K562 (cell line): ENCODE measurements around the gene ZNF385C. TPM values are rescaled to one million over a fixed set of nuclear protein-coding genes. Genes with fewer than 3 reads are reported as not detected.

ENCODE experiments used
- CHD1 ChIP-seq: fragments of 200-600 bp; sonication (generic); IDR thresholded peaks from one replicate; pipeline ENCODE4 v1.6.1; 2012; ENCODE audit warnings: mild to moderate bottlenecking, moderate library complexity, low read length, inconsistent platforms
- HBP1 ChIP-seq: fragments of 450-650 bp; formaldehyde crosslinking; IDR thresholded peaks from 2 replicates; pipeline ENCODE4 v1.4.0; 2022; ENCODE audit warnings: missing genetic modification characterization
- HES1 ChIP-seq: fragments of 450-650 bp; IDR thresholded peaks from 2 replicates; pipeline ENCODE4 v1.6.1; 2016; ENCODE audit warnings: low read depth, mild to moderate bottlenecking, moderate library complexity
- HLTF ChIP-seq: fragments of 450-650 bp; IDR thresholded peaks from 2 replicates; pipeline ENCODE4 v1.6.1; 2016
- HOMEZ ChIP-seq: fragments of 250-450 bp; sonication (Bioruptor Pico); IDR thresholded peaks from 2 replicates; pipeline ENCODE4 v1.4.0; 2020; ENCODE audit warnings: mild to moderate bottlenecking, moderate library complexity
- MAZ ChIP-seq, 2 experiments: fragments of 450-650 bp in 1 of 2; sonication (generic) in 1 of 2; formaldehyde crosslinking; IDR thresholded peaks in 1 of 2; conservative IDR thresholded peaks in 1 of 2; 2 replicates each; pipeline versions ENCODE4 v1.4.0 to v1.5.0; 2020; ENCODE audit warnings: mild to moderate bottlenecking in 1 of 2, missing genetic modification reagents in 1 of 2
- MXI1 ChIP-seq: IDR thresholded peaks from 2 replicates; pipeline ENCODE4 v1.6.1; 2011; ENCODE audit warnings: low read depth, mild to moderate bottlenecking, improper control_type of control experiment, low read length
- NFYB ChIP-seq: IDR thresholded peaks from 2 replicates; pipeline ENCODE4 v1.6.1; 2011; ENCODE audit warnings: mild to moderate bottlenecking, moderate library complexity; ENCODE audit not compliant: insufficient read length; ENCODE audit errors: extremely low read depth
- PHB2 ChIP-seq: fragments of 450-650 bp; IDR thresholded peaks from 2 replicates; pipeline ENCODE4 v1.6.1; 2017; ENCODE audit warnings: low read depth
- SIX5 ChIP-seq, 2 experiments: IDR thresholded peaks; 2 replicates each; pipeline ENCODE4 v1.6.1; 2011; ENCODE audit warnings: low read length in 2 of 2, borderline replicate concordance in 1 of 2, low read depth in 1 of 2, mild to moderate bottlenecking in 1 of 2, moderate library complexity in 1 of 2; ENCODE audit not compliant: insufficient read depth in 1 of 2
- SP2 ChIP-seq: IDR thresholded peaks from 2 replicates; pipeline ENCODE4 v1.6.1; 2011; ENCODE audit warnings: mild to moderate bottlenecking, low read depth, low read length, moderate library complexity; ENCODE audit not compliant: poor library complexity, severe bottlenecking; ENCODE audit errors: extremely low read depth
- ZBTB43 ChIP-seq: sonication (generic); formaldehyde crosslinking; IDR thresholded peaks from 2 replicates; pipeline ENCODE4 v1.8.0; 2023; ENCODE audit warnings: mild to moderate bottlenecking, missing genetic modification reagents
- ZC3H8 ChIP-seq: fragments of 450-650 bp; IDR thresholded peaks from 2 replicates; pipeline ENCODE4 v1.6.1; 2017
- ZNF197 ChIP-seq: fragments of 200-800 bp; sonication (Bioruptor generic); IDR thresholded peaks from 2 replicates; pipeline ENCODE4 v1.6.1; 2016; ENCODE audit warnings: low read depth, missing genetic modification characterization, missing compliant biosample characterization
- polyA plus RNA-seq, 8 experiments: library from polyadenylated mRNA; depleted of rRNA in 4 of 8; stranded (reverse) in 5 of 8; unstranded in 3 of 8; fragments of >200 nt; fragmentation: Nextera tagmentation in 2 of 8; fragmentation: Illumina TruSeq in 1 of 8; extraction: Ambion mirVana in 2 of 8; extraction: Trizol in 1 of 8; gene quantifications; 2 replicates each; pipeline versions ENCODE4 v1.2.1 to v1.2.3, GENCODE V29; 2011 to 2014; ENCODE audit warnings: inconsistent platforms in 1 of 8, missing spikeins in 1 of 8
- total RNA-seq, 7 experiments: library from RNA; depleted of rRNA in 6 of 7; stranded (reverse); fragments of >200 nt in 6 of 7; fragmentation: Illumina TruSeq in 2 of 7; extraction: Trizol in 2 of 7; gene quantifications; 2 replicates each; pipeline versions ENCODE4 v1.2.1 to v1.2.3, GENCODE V29; 2011 to 2021; ENCODE audit warnings: low replicate concordance in 1 of 7
- TF ChIP-seq, protein P1 (sequence below): sonication (generic); formaldehyde crosslinking; IDR thresholded peaks from 2 replicates; pipeline ENCODE4 v1.8.0; 2023; ENCODE audit warnings: mild to moderate bottlenecking, missing genetic modification reagents
- TF ChIP-seq, protein P2 (sequence below): conservative IDR thresholded peaks from 2 replicates; pipeline ENCODE4 v1.6.1; 2011; ENCODE audit warnings: low read depth, mild to moderate bottlenecking, low read length; ENCODE audit not compliant: control insufficient read depth

The ZNF385C gene
- total and polyA plus RNA-seq, 9 of the 15 experiments (the other 6 are each of a cell fraction or from before 2014, with no cell fraction given): 0.03 to 0.35 (median 0.18) TPM; not detected in 1

- TF ChIP-seq HBP1 (CRISPR knock-in tag) (no peak), ZC3H8 (no peak), HOMEZ (CRISPR knock-in tag) (no peak), MAZ (CRISPR knock-in tag; conservative IDR thresholded peaks at IDR 0.05 in 1 of 2, IDR thresholded peaks at IDR 0.05 in 1 of 2) (0 out of 4 replicates have a peak, but pooled peaks of 1 of the 2 experiments have one; percentile 22), HES1 (no peak), MXI1 (no peak), ZNF197 (no peak), NFYB (no peak), CHD1 (no peak), PHB2 (no peak), HLTF (no peak), ZBTB43 (no peak), SP2 (no peak), SIX5 (IDR thresholded peaks at IDR 0.05; ENCODE audit: borderline replicate concordance in 1 of 2, insufficient read depth in 1 of 2, low read depth in 1 of 2, low read length in 2 of 2) (no peak)
- TF ChIP-seq, protein P1, sequence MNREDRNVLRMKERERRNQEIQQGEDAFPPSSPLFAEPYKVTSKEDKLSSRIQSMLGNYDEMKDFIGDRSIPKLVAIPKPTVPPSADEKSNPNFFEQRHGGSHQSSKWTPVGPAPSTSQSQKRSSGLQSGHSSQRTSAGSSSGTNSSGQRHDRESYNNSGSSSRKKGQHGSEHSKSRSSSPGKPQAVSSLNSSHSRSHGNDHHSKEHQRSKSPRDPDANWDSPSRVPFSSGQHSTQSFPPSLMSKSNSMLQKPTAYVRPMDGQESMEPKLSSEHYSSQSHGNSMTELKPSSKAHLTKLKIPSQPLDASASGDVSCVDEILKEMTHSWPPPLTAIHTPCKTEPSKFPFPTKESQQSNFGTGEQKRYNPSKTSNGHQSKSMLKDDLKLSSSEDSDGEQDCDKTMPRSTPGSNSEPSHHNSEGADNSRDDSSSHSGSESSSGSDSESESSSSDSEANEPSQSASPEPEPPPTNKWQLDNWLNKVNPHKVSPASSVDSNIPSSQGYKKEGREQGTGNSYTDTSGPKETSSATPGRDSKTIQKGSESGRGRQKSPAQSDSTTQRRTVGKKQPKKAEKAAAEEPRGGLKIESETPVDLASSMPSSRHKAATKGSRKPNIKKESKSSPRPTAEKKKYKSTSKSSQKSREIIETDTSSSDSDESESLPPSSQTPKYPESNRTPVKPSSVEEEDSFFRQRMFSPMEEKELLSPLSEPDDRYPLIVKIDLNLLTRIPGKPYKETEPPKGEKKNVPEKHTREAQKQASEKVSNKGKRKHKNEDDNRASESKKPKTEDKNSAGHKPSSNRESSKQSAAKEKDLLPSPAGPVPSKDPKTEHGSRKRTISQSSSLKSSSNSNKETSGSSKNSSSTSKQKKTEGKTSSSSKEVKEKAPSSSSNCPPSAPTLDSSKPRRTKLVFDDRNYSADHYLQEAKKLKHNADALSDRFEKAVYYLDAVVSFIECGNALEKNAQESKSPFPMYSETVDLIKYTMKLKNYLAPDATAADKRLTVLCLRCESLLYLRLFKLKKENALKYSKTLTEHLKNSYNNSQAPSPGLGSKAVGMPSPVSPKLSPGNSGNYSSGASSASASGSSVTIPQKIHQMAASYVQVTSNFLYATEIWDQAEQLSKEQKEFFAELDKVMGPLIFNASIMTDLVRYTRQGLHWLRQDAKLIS: no peak
- TF ChIP-seq, protein P2, sequence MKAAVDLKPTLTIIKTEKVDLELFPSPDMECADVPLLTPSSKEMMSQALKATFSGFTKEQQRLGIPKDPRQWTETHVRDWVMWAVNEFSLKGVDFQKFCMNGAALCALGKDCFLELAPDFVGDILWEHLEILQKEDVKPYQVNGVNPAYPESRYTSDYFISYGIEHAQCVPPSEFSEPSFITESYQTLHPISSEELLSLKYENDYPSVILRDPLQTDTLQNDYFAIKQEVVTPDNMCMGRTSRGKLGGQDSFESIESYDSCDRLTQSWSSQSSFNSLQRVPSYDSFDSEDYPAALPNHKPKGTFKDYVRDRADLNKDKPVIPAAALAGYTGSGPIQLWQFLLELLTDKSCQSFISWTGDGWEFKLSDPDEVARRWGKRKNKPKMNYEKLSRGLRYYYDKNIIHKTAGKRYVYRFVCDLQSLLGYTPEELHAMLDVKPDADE: no peak
Observed at GRCh38 chr17:42090964-42091790, 7.1 kb downstream of the ZNF385C start (continued).
